ENCODE data around the gene ZNF24. TPM values are rescaled to one million over a fixed set of nuclear protein-coding genes. Genes with fewer than 3 reads are reported as not detected.
A peak's percentile ranks its signal among the peaks of the same experiment; 100 is the strongest.

Gene ZNF24
- total RNA-seq (ENCODE audit: unreplicated experiment): 50.1 TPM
- long read RNA-seq, full-length matches to known transcripts: 29 of 29 reads
- long read RNA-seq, partial matches to known transcripts: 0 of 29 reads
- long read RNA-seq, other reads (novel, unspliced or antisense): 0 of 29 reads

DNA sequence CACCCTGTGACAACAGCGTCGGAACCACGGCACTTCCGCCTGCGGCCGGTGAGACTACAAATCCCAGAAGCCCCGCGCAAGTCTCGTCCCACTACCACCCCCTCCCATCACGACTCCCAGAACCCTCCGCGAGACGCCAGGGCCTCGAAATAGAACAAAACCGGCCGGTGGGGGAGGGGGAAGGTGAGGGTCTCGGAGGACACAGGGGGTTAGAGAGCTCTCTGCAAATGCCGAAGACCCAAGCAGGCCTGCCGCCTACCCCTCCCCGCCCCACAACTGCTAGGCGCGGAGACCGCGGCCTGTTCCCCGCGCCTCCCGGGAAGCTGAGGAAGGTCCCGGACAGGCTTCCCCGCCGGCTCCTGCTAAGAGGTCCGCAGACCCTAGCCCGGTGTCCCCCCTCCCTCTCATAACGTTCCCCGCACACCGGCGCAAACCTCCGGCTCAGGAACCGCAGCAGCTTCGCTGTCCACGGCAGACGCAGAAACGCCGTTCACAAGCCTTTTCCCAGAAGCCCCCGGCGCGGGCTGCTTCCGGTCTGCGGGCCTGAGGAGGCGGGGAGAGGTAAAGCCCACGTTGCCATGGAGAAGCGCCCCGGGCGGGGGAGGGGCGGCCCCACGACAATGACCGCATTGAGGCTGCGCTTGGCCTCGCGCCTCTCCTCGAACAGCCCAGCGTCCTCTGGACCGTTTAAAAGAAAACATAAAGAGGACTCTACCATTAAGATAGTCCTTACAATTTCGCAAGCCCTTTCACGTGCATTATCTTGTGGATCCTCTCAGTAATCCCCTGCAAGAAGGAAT lies at the start of gene ZNF24:
TSS of gene ZNF24 (minus strand) at position 485 of the 800 bp plus-strand sequence. CDS start 3,770 bp downstream, outside the sequence.
- peaks cover 9% of the 10 kb centered on the region for H3K4me1 Mint-ChIP-seq (ENCODE audit: unreplicated experiment)
- peak; percentile 96 for DNase-seq (ENCODE audit: low spot score)
- peak within 1 kb of the TSS; percentile 98 for H3K27ac Mint-ChIP-seq (ENCODE audit: unreplicated experiment)
- peaks cover 17% of the 10 kb centered on the region for H3K36me3 Mint-ChIP-seq (ENCODE audit: low read depth, unreplicated experiment)
- peak within 1 kb of the TSS; percentile 99 for H3K4me3 Mint-ChIP-seq (ENCODE audit: unreplicated experiment)
- H3K9me3 Mint-ChIP-seq (ENCODE audit: unreplicated experiment): no peaks in the 10 kb centered on the region
- TF ChIP-seq CTCF (IDR thresholded peaks at IDR 0.05; ENCODE audit: unreplicated experiment): no peak
- peaks cover 12% of the 10 kb centered on the region for H3K27me3 Mint-ChIP-seq (ENCODE audit: unreplicated experiment)

- H3K36me3 Mint-ChIP-seq (ENCODE audit: low read depth, unreplicated experiment): no peaks in the 10 kb centered on the region
These were observed 49.5 kb upstream of the ZNF24 start for GRCh38 chr18:35393716-35394115.

GRCh38 chr18:35392375-35392774 lies 48.2 kb upstream of the ZNF24 start:
- Mint-ChIP-seq H3K27ac (ENCODE audit: unreplicated experiment) (no peak overlapping the region), H3K9me3 (ENCODE audit: unreplicated experiment) (no peaks in the 10 kb centered on the region), H3K4me1 (ENCODE audit: unreplicated experiment) (no peaks in the 10 kb centered on the region), H3K36me3 (ENCODE audit: low read depth, unreplicated experiment) (no peaks in the 10 kb centered on the region), H3K27me3 (ENCODE audit: unreplicated experiment) (no peaks in the 10 kb centered on the region), H3K4me3 (ENCODE audit: unreplicated experiment) (no peak overlapping the region)
- DNase-seq (ENCODE audit: low spot score): no peak
- no peak for TF ChIP-seq CTCF (IDR thresholded peaks at IDR 0.05; ENCODE audit: unreplicated experiment)

More at GRCh38 chr18:35393716-35394115, 49.5 kb upstream of the ZNF24 start:
- no peak for DNase-seq (ENCODE audit: low spot score)
- Mint-ChIP-seq H3K4me1 (ENCODE audit: unreplicated experiment) (no peaks in the 10 kb centered on the region), H3K27me3 (ENCODE audit: unreplicated experiment) (no peaks in the 10 kb centered on the region), H3K9me3 (ENCODE audit: unreplicated experiment) (no peaks in the 10 kb centered on the region), H3K4me3 (ENCODE audit: unreplicated experiment) (no peak overlapping the region), H3K27ac (ENCODE audit: unreplicated experiment) (no peak overlapping the region)
- no peak for TF ChIP-seq CTCF (IDR thresholded peaks at IDR 0.05; ENCODE audit: unreplicated experiment)

DNA sequence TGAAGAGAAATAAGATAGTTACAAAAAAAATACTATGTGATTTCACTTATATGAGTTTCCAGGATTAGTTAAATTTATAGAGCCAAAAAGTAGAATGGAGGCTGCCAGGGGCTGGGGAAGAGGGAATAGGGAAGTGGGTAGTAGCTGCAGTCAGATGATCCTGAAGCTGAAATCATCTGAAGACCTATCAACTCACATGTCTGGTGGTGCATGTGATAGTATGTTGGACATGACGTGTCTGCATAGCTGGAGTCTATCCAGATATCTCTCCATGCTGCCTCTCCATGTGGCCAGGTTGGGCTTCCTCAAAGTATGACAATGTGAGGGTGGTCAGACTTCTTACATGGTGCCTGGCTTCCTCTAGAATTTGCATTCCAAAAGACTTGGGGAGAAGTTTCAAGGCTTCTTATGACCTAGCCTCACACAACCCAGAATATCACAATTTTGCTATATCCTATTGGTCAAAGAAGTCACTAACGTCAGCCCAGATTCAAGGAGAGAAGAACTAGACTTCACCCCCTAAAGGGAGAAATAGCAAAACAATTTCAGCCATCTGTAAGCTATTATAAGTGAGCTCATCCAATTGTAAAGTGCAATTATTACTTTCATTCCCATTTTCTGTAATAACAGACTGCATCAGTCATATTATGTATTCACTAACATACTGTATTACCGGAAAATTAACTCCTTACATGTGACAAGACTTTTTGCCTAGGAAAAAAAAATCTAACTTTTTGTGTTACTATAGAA lies 46.9 kb upstream of the ZNF24 start:
- DNase-seq (ENCODE audit: low spot score): no peak
- H3K27me3 Mint-ChIP-seq (ENCODE audit: unreplicated experiment): no peaks in the 10 kb centered on the region
- H3K9me3 Mint-ChIP-seq (ENCODE audit: unreplicated experiment): no peaks in the 10 kb centered on the region
- H3K4me3 Mint-ChIP-seq (ENCODE audit: unreplicated experiment): no peak overlapping the region
- no peaks in the 10 kb centered on the region for H3K36me3 Mint-ChIP-seq (ENCODE audit: low read depth, unreplicated experiment)
- H3K27ac Mint-ChIP-seq (ENCODE audit: unreplicated experiment): no peak overlapping the region
- H3K4me1 Mint-ChIP-seq (ENCODE audit: unreplicated experiment): no peaks in the 10 kb centered on the region
- no peak for TF ChIP-seq CTCF (IDR thresholded peaks at IDR 0.05; ENCODE audit: unreplicated experiment)

Measured in endothelial cell (in vitro differentiated cells).